ENCODE data around the gene PTBP3.

The PTBP3 gene

GRCh38 chr9:112242147-112242804, 91.1 kb downstream of the PTBP3 start:
- WGBS (ENCODE audit: extremely low coverage, insufficient coverage, low lambda C conversion rate) = no CpG with 5 or more reads among the region's 6 CpGs
- H3K4me2 ChIP-seq (ENCODE audit: low read length) = no peak overlapping the region
- no peaks in the 10 kb centered on the region for H3K79me1 ChIP-seq (ENCODE audit: low read length)
- H3K4me3 ChIP-seq (ENCODE audit: low read length) = no peak overlapping the region
- no peak overlapping the region for H4K5ac ChIP-seq (ENCODE audit: low read length)
- H3K36me3 ChIP-seq (ENCODE audit: control insufficient read depth, insufficient read depth, low read length) = no peaks in the 10 kb centered on the region
- no peaks in the 10 kb centered on the region for H3K4me1 ChIP-seq (ENCODE audit: control insufficient read depth, low read depth, low read length)
- H3K56ac ChIP-seq (ENCODE audit: low read length) = no peak overlapping the region
- no peak overlapping the region for H2BK15ac ChIP-seq (replicated peaks; ENCODE audit: low read depth)
- no peak overlapping the region for H3K23ac ChIP-seq (ENCODE audit: low read length)
- no peak overlapping the region for H3K9ac ChIP-seq (ENCODE audit: low read length)
- H3K18ac ChIP-seq (ENCODE audit: low read length) = no peak overlapping the region
- H2BK5ac ChIP-seq (ENCODE audit: low read length) = no peak overlapping the region
- H3K79me2 ChIP-seq (ENCODE audit: control insufficient read depth, insufficient read depth, low read length) = no peaks in the 10 kb centered on the region
- H3K4ac ChIP-seq (ENCODE audit: low read depth, low read length) = no peak overlapping the region
- DNase-seq = no peak
- H3K27ac ChIP-seq (ENCODE audit: low read depth, low read length) = no peak overlapping the region
- no peaks in the 10 kb centered on the region for H3K27me3 ChIP-seq (ENCODE audit: insufficient read depth, low read length, poor library complexity)
- H2AK5ac ChIP-seq (ENCODE audit: low read length) = no peak overlapping the region
- H2BK120ac ChIP-seq (ENCODE audit: low read depth, low read length) = no peak overlapping the region
- no peak overlapping the region for H4K8ac ChIP-seq (ENCODE audit: low read depth, low read length)

GRCh38 chr9:112241491-112241890, 91.9 kb downstream of the PTBP3 start:
- no peak overlapping the region for H3K4me2 ChIP-seq (ENCODE audit: low read length)
- H3K9ac ChIP-seq (ENCODE audit: low read length) = no peak overlapping the region
- no peak overlapping the region for H2BK15ac ChIP-seq (replicated peaks; ENCODE audit: low read depth)
- DNase-seq = no peak
- H4K8ac ChIP-seq (ENCODE audit: low read depth, low read length) = no peak overlapping the region
- H2BK120ac ChIP-seq (ENCODE audit: low read depth, low read length) = no peak overlapping the region
- H3K27ac ChIP-seq (ENCODE audit: low read depth, low read length) = no peak overlapping the region
- no peak overlapping the region for H2BK5ac ChIP-seq (ENCODE audit: low read length)
- H3K56ac ChIP-seq (ENCODE audit: low read length) = no peak overlapping the region
- no peak overlapping the region for H3K4me3 ChIP-seq (ENCODE audit: low read length)
- H3K79me2 ChIP-seq (ENCODE audit: control insufficient read depth, insufficient read depth, low read length) = no peaks in the 10 kb centered on the region
- no peak overlapping the region for H3K23ac ChIP-seq (ENCODE audit: low read length)
- no CpG with 5 or more reads among the region's 2 CpGs for WGBS (ENCODE audit: extremely low coverage, insufficient coverage, low lambda C conversion rate)
- H3K79me1 ChIP-seq (ENCODE audit: low read length) = no peaks in the 10 kb centered on the region
- no peaks in the 10 kb centered on the region for H3K27me3 ChIP-seq (ENCODE audit: insufficient read depth, low read length, poor library complexity)
- H2AK5ac ChIP-seq (ENCODE audit: low read length) = no peak overlapping the region
- H3K36me3 ChIP-seq (ENCODE audit: control insufficient read depth, insufficient read depth, low read length) = no peaks in the 10 kb centered on the region
- no peak overlapping the region for H4K5ac ChIP-seq (ENCODE audit: low read length)
- no peak overlapping the region for H3K4ac ChIP-seq (ENCODE audit: low read depth, low read length)
- H3K18ac ChIP-seq (ENCODE audit: low read length) = no peak overlapping the region
- H3K4me1 ChIP-seq (ENCODE audit: control insufficient read depth, low read depth, low read length) = no peaks in the 10 kb centered on the region

GRCh38 chr9:112239708-112240107, 93.7 kb downstream of the PTBP3 start:
- no peak overlapping the region for H3K4me2 ChIP-seq (ENCODE audit: low read length)
- no peak overlapping the region for H3K9ac ChIP-seq (ENCODE audit: low read length)
- no peak overlapping the region for H3K4ac ChIP-seq (ENCODE audit: low read depth, low read length)
- no peak overlapping the region for H3K56ac ChIP-seq (ENCODE audit: low read length)
- H3K79me2 ChIP-seq (ENCODE audit: control insufficient read depth, insufficient read depth, low read length) = no peaks in the 10 kb centered on the region
- H3K4me1 ChIP-seq (ENCODE audit: control insufficient read depth, low read depth, low read length) = no peaks in the 10 kb centered on the region
- H2BK5ac ChIP-seq (ENCODE audit: low read length) = no peak overlapping the region
- H2BK15ac ChIP-seq (replicated peaks; ENCODE audit: low read depth) = no peak overlapping the region
- no CpG with 5 or more reads among the region's 2 CpGs for WGBS (ENCODE audit: extremely low coverage, insufficient coverage, low lambda C conversion rate)
- no peak overlapping the region for H4K5ac ChIP-seq (ENCODE audit: low read length)
- no peaks in the 10 kb centered on the region for H3K79me1 ChIP-seq (ENCODE audit: low read length)
- H2BK120ac ChIP-seq (ENCODE audit: low read depth, low read length) = no peak overlapping the region
- no peaks in the 10 kb centered on the region for H3K27me3 ChIP-seq (ENCODE audit: insufficient read depth, low read length, poor library complexity)
- DNase-seq = no peak
- H3K23ac ChIP-seq (ENCODE audit: low read length) = no peak overlapping the region
- no peak overlapping the region for H3K4me3 ChIP-seq (ENCODE audit: low read length)
- H3K27ac ChIP-seq (ENCODE audit: low read depth, low read length) = no peak overlapping the region
- no peak overlapping the region for H4K8ac ChIP-seq (ENCODE audit: low read depth, low read length)
- H3K18ac ChIP-seq (ENCODE audit: low read length) = no peak overlapping the region
- no peak overlapping the region for H2AK5ac ChIP-seq (ENCODE audit: low read length)
- H3K36me3 ChIP-seq (ENCODE audit: control insufficient read depth, insufficient read depth, low read length) = no peaks in the 10 kb centered on the region

- Histone ChIP-seq H3K4me3 (ENCODE audit: low read length) (no peak overlapping the region), H4K5ac (ENCODE audit: low read length) (no peak overlapping the region), H3K4me2 (ENCODE audit: low read length) (no peak overlapping the region), H3K27me3 (ENCODE audit: insufficient read depth, low read length, poor library complexity) (no peaks in the 10 kb centered on the region), H2AK5ac (ENCODE audit: low read length) (no peak overlapping the region), H4K8ac (ENCODE audit: low read depth, low read length) (no peak overlapping the region), H2BK15ac (replicated peaks; ENCODE audit: low read depth) (no peak overlapping the region), H3K56ac (ENCODE audit: low read length) (no peak overlapping the region), H3K4me1 (ENCODE audit: control insufficient read depth, low read depth, low read length) (no peaks in the 10 kb centered on the region), H3K18ac (ENCODE audit: low read length) (no peak overlapping the region), H3K27ac (ENCODE audit: low read depth, low read length) (no peak overlapping the region), H3K79me1 (ENCODE audit: low read length) (no peaks in the 10 kb centered on the region), H3K36me3 (ENCODE audit: control insufficient read depth, insufficient read depth, low read length) (no peaks in the 10 kb centered on the region), H2BK5ac (ENCODE audit: low read length) (no peak overlapping the region), H3K79me2 (ENCODE audit: control insufficient read depth, insufficient read depth, low read length) (no peaks in the 10 kb centered on the region), H2BK120ac (ENCODE audit: low read depth, low read length) (no peak overlapping the region), H3K23ac (ENCODE audit: low read length) (no peak overlapping the region), H3K9ac (ENCODE audit: low read length) (no peak overlapping the region), H3K4ac (ENCODE audit: low read depth, low read length) (no peak overlapping the region)
- no CpG with 5 or more reads among the region's 3 CpGs for WGBS (ENCODE audit: extremely low coverage, insufficient coverage, low lambda C conversion rate)
- DNase-seq = peak; percentile 50
Observed at GRCh38 chr9:112239284-112239683, 94.1 kb downstream of the PTBP3 start.

- WGBS (ENCODE audit: extremely low coverage, insufficient coverage, low lambda C conversion rate) = no CpG with 5 or more reads among the region's 4 CpGs
- DNase-seq = no peak
- no peak overlapping the region for H3K27ac ChIP-seq (ENCODE audit: low read depth, low read length)
- H4K8ac ChIP-seq (ENCODE audit: low read depth, low read length) = no peak overlapping the region
- no peak overlapping the region for H4K5ac ChIP-seq (ENCODE audit: low read length)
- H3K79me2 ChIP-seq (ENCODE audit: control insufficient read depth, insufficient read depth, low read length) = no peaks in the 10 kb centered on the region
- no peak overlapping the region for H3K4me2 ChIP-seq (ENCODE audit: low read length)
- no peaks in the 10 kb centered on the region for H3K27me3 ChIP-seq (ENCODE audit: insufficient read depth, low read length, poor library complexity)
- H3K18ac ChIP-seq (ENCODE audit: low read length) = no peak overlapping the region
- no peaks in the 10 kb centered on the region for H3K4me1 ChIP-seq (ENCODE audit: control insufficient read depth, low read depth, low read length)
- no peak overlapping the region for H3K9ac ChIP-seq (ENCODE audit: low read length)
- no peaks in the 10 kb centered on the region for H3K36me3 ChIP-seq (ENCODE audit: control insufficient read depth, insufficient read depth, low read length)
- no peak overlapping the region for H3K23ac ChIP-seq (ENCODE audit: low read length)
- H3K4ac ChIP-seq (ENCODE audit: low read depth, low read length) = no peak overlapping the region
- H2BK5ac ChIP-seq (ENCODE audit: low read length) = no peak overlapping the region
- no peak overlapping the region for H2BK120ac ChIP-seq (ENCODE audit: low read depth, low read length)
- H2BK15ac ChIP-seq (replicated peaks; ENCODE audit: low read depth) = no peak overlapping the region
- H3K4me3 ChIP-seq (ENCODE audit: low read length) = no peak overlapping the region
- no peak overlapping the region for H2AK5ac ChIP-seq (ENCODE audit: low read length)
- H3K79me1 ChIP-seq (ENCODE audit: low read length) = no peaks in the 10 kb centered on the region
- no peak overlapping the region for H3K56ac ChIP-seq (ENCODE audit: low read length)
Observed at GRCh38 chr9:112234779-112235178, 98.6 kb downstream of the PTBP3 start.

- no peak overlapping the region for H3K23ac ChIP-seq (ENCODE audit: low read length)
- H2BK5ac ChIP-seq (ENCODE audit: low read length) = no peak overlapping the region
- no peak overlapping the region for H2AK5ac ChIP-seq (ENCODE audit: low read length)
- H3K79me2 ChIP-seq (ENCODE audit: control insufficient read depth, insufficient read depth, low read length) = no peaks in the 10 kb centered on the region
- H3K4ac ChIP-seq (ENCODE audit: low read depth, low read length) = no peak overlapping the region
- H3K4me3 ChIP-seq (ENCODE audit: low read length) = no peak overlapping the region
- no peak overlapping the region for H3K27ac ChIP-seq (ENCODE audit: low read depth, low read length)
- no peak overlapping the region for H2BK120ac ChIP-seq (ENCODE audit: low read depth, low read length)
- no peak overlapping the region for H2BK15ac ChIP-seq (replicated peaks; ENCODE audit: low read depth)
- no peak overlapping the region for H3K18ac ChIP-seq (ENCODE audit: low read length)
- no peak overlapping the region for H4K8ac ChIP-seq (ENCODE audit: low read depth, low read length)
- H3K4me1 ChIP-seq (ENCODE audit: control insufficient read depth, low read depth, low read length) = no peaks in the 10 kb centered on the region
- WGBS (ENCODE audit: extremely low coverage, insufficient coverage, low lambda C conversion rate) = no CpG with 5 or more reads among the region's 1 CpG
- DNase-seq = peak; percentile 21
- no peak overlapping the region for H3K4me2 ChIP-seq (ENCODE audit: low read length)
- H3K56ac ChIP-seq (ENCODE audit: low read length) = no peak overlapping the region
- no peaks in the 10 kb centered on the region for H3K27me3 ChIP-seq (ENCODE audit: insufficient read depth, low read length, poor library complexity)
- no peaks in the 10 kb centered on the region for H3K36me3 ChIP-seq (ENCODE audit: control insufficient read depth, insufficient read depth, low read length)
- no peaks in the 10 kb centered on the region for H3K79me1 ChIP-seq (ENCODE audit: low read length)
- no peak overlapping the region for H3K9ac ChIP-seq (ENCODE audit: low read length)
- H4K5ac ChIP-seq (ENCODE audit: low read length) = no peak overlapping the region
Observed at GRCh38 chr9:112233769-112234168, 99.7 kb downstream of the PTBP3 start.
